ENCODE results near the gene SPATA7.

Gene SPATA7

GRCh38 chr14:88482524-88482923 lies 97.1 kb downstream of the SPATA7 start:
- DNase-seq (ENCODE audit: low read depth) = no peak

Data from amniotic epithelial cell (primary cell).